ENCODE measurements around the gene ABCA1.

GRCh38 chr9:104972242-104972866 is 44.4 kb upstream of the ABCA1 start:
- TF ChIP-seq CTCF (IDR thresholded peaks at IDR 0.05; ENCODE audit: low read depth, low read length) (no peak), EZH2phosphoT487 (IDR thresholded peaks at IDR 0.05; ENCODE audit: low read depth) (no peak)

Measured in OCI-LY3 (cell line).